SHP77 (cell line): ENCODE data around the gene C1orf210.

Experiments
- DNase-seq, 2 experiments: peaks; one replicate each; lab custom pipeline; 2025; lab: John Stamatoyannopoulos, UW

The C1orf210 gene

DNA sequence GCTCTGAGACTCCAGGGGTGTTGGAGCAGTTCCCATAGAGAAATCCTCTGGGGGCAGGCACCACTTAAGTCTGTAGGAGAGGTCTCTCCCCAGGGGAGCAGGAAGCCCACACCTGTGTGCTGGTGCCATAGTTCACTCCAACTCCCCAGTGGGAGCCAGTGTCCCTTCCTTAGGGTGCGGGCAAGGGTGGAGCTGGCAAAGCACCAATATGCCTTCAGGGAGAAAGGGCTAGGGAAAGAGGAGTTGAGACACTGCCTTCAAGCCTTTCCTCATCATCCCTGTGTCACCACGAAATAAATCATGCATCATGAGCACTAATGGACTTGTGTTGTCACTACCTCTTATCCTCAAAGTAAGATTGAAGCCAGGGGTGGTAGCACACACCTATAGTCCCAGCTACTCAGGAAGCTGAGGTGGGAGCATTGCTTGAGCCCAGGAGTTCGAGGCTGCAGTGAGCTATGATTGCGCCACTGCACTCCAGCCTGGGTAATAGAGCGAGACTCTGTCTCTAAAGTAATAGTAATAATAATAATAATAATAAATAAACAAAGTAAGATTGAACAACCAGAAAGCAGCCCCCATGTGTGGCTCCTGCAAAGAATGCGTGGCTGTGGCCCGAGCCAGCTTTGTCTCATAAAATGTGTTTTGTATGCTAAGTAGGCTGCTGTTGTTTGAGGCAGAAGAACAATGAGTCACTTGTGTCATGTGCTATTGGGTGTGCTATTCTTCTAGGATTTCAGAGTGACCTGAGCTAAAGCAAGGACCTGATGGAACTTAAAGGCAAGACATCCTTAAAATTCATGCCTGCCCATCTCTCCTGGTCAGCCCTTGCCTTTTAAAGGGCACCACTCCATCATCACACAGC, 8.7 kb upstream of the C1orf210 start:
- no peak for DNase-seq

- DNase-seq: no peak
These were observed 7.8 kb upstream of the C1orf210 start for GRCh38 chr1:43293176-43293575.

DNA sequence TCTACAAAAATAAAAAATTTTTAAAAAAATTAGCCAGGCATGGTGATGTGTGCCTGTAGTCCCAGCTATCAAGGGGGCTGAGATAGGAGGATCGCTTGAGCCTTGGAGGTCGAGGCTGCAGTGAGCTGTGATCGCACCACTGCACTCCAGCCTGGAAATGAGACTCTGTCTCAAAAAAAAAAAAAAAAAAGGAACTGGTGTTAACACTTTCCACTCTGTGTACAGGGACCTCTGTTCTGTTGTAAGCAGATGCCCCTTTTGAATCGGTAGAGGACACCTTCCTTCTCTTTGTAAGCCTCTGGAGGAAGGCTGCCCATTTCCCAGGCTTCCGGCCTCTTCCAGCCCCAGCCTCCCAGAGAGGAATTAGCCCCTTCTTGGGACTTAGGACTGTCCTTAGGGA, 7.3 kb upstream of the C1orf210 start:
- no peak for DNase-seq

DNA sequence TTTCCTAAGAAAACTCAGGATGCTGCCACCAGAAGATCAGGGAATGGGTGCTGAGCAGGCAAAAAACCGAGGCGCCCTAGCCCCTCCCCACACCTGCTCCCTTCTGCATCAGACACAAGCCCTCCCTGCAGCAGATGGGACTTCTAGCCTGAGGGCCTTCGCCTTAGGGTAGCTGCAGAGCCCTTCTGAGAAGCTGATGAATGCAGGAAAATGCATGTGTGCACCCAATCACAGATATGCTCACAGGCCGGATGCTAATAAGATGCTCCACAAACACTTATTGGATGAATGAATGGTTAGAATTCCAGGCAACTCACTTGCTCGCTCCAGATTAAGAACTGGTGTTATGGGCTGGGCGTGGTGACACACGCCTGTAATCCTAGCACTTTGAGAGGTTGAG, 6.8 kb upstream of the C1orf210 start:
- DNase-seq: no peak

- DNase-seq: no peak
These were observed 3.7 kb upstream of the C1orf210 start for GRCh38 chr1:43288785-43289706.

DNA sequence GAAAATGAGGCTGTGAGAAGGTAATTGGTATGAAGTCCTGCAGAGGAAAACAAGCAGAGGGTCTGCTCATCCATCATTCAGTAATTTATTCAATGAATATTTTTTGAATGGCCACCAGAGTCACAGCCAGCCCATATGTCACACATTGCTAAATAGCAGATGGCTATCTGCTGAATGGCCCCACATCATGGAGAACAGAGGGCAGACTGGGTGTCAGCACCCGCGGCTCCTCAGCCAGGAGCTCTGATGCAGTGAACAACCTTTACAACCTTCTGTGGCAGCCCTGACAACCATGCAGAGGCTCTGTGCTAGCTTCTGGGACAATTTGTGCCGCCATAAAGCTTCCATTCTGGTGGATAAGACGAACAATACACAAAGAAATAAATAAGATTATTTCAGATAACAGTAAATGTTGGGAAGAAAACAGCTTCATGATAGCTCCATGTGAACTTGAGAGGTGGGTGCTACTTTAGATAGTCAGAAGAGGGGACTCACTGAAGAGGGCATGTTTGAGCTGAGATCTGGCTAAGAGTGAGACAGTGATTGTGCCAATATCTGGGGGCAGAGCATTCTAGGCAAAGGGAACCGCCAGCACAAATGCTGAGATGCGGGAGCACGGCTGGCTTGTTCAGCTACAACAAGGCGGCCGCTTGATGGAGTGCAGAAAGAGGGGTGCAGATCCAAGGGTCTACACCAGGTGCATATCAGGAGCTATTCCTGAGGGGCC, 2.8 kb upstream of the C1orf210 start:
- DNase-seq: no peak

- DNase-seq: no peak
These were observed 1.2 kb upstream of the C1orf210 start for GRCh38 chr1:43286533-43286932.

- DNase-seq: no peak
These were observed 734 bp upstream of the C1orf210 start for GRCh38 chr1:43286115-43286514.

- no peak for DNase-seq
These were observed 753 bp downstream of the C1orf210 start for GRCh38 chr1:43284546-43285110.

GRCh38 chr1:43284065-43284464, 1.3 kb downstream of the C1orf210 start:
- no peak for DNase-seq

DNA sequence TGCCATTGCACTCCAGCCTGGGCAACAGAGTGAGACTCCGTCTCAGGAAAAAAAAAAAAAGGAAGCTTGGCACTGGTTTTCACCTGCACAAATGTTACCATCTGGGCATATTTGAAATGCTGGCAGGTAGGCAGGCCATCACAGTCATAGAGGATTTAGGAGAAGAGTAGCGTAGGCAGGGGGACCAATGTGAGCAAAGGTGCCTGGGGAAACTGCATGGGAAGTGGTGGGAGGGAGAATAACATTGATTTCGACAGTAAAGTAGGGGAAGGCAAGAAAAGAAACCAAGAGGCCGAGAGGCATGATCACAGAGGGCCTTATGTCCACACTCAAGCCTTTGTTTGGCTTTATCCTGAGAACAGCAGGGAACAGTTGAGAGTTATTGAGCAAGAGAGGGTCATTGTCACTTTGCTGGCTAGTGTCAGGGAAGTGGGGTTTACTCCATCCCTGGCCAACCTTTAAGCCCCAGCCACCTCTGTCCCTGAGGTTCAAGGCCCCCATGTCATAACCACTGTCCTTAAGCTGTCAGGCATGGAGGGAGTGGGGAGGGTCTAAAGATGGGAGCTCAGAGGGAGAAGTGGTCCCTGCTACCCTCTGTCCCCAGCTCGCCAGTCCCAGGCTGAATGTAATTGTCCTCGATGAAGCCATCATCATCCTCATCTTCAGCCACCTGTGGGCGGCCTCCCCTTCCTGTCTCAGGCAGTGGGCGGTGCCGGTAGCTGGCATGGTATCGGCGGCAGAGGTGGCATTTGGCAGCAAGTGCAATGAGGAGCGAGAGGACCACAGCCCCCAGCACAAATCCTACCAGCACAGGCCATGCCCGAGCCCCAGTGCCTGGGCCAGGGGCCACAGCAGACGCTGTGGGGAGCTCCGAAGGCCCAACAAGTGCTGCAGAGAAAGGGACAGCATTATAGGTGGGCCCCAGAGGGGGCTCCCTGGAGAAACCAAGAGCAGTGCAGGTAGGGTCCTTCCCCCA, 2.9 kb downstream of the C1orf210 start:
- no peak for DNase-seq

- DNase-seq: no peak
These were observed 4.7 kb downstream of the C1orf210 start for GRCh38 chr1:43280692-43281091.

DNA sequence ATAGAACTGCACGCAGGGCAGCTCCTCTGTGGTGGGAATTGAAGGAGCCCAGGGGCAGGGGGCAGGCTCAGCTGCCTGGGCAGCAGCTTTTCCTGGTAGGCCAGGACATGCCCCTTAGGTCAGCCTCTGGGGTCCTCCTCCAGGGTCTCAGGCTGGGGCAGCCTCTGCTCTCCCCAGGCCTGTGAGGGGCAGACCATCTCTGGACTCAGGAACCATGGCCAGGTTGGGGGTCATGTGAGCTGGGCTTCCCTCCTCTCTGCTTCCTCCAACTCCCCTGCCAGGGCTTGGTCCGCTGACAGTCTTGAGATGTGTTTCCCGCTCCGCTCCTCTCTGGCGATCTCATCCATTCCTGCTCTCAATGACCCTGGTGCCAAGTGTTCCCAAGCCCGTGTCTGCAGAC, 5.7 kb downstream of the C1orf210 start:
- DNase-seq: no peak

DNA sequence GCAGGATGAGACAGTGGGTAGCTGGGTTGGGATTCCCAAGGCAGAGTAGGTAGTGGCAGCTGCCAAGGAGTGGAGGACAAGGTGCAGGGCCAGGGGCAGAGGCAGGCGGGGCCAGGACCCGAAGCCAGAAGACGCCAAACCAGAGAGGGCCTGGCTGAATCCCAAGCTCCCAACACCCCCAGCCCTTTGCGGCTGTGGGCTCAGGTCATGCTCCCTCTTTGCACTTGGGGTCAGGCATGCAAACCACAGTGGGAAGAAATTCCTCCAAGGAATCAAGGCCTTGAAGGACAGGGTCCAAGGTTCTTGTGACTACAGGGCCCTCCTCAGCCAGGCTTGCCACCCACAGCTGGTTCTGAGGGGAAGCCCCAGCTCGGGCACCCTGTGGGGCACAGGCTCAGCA, 6.2 kb downstream of the C1orf210 start:
- no peak for DNase-seq

DNA sequence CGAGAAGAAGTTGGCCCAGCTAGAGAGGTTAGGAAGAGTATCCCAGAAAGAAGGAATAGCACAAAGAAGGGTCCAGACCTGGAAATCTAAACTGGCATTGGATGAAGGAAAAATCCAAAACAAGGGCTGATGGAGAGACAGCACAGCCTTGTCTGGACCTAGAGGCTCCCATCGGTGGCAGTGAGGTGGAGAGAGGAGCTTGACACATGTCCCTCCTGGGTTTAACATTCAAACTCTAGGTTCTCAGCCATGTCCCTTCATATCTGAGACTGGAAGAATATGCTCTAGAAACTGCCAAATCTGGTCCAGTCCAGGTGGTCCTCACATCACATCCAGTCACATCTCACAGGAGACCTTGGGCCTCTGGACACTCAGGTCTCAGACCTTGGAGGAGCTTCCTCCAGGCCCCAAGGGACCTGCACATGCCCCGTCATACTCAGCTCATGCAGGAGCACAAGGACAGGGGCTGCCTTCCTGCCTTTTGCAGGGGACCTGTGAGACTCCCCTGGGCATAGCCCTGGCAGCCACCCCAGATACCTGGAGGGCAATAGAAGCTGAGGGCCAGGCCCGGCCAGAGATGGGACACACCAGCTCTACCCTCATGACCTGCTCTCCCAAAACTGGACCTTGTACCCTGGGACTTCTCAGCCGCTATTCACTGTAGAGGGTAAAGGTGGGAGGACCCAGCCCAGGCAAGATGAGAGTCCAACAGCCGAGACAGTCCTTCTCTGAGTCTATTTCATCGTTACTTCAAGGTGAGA, 8.1 kb downstream of the C1orf210 start:
- DNase-seq: no peak

DNA sequence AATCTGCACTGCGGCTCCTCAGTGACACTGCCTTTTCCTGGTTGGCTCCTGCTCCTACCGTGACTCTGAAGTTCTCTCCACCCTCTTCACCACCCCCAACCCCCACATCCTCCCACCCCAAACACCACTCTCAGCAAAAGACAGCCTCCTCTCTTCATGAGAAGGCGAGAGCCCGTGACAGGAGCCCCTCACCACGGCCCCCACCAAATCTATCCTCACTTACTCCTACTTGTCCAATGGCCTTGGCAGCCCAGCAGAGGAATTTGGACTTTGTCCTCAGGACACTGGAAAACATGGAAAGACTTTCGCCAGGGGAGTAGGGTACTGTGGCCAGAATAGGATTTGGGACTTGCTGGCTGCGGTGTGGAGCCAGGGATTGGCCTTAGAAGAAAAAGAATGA, 8.7 kb downstream of the C1orf210 start:
- DNase-seq: no peak

DNA sequence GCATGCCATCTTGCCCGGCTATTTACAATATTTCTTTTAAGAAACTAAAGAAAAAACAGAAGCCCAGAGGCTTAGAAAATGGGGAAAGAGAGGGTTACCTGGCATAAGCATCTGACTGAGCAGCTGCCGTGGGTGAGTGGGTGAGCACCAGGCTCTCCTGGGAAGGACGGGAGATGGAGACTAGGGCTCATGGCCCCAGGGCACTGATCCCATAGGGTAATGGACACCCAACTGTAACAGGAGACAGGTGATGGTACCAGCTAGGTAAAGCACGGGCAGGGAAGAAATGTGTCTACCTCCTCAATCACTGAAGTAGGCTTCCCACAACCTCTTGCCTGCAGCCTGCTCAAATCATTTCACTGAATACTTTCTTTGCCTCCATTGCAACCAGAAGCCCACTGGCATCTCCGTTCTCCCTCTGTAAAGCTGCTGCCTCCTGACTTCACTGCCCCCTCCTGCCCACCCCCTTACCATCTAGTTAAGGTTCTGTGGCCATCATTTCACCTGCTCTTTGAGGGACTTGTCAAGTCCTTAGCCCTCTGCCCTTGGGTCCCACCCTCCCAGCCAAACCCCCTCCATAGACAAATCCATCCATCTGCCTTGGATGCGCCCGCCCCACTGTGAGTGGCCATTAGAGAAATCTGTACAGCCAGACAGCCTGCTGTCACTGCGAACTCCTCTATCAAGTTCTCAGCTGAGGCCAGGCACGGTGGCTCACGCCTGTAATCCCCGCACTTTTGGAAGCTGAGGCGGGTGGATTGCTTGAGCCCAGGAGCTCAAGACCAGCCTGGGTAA, 9.4 kb downstream of the C1orf210 start:
- DNase-seq: no peak

GRCh38 chr1:43274804-43275180, 10.6 kb downstream of the C1orf210 start:
- DNase-seq: no peak

- DNase-seq: peak; percentile 3 to 15
These were observed 11.1 kb downstream of the C1orf210 start for GRCh38 chr1:43274125-43274803.
